Measurements from ENCODE around the gene TM7SF2. TPM values are rescaled to one million over a fixed set of nuclear protein-coding genes. Genes with fewer than 3 reads are reported as not detected.

TM7SF2 gene
- total and polyA plus RNA-seq, 2 of the 13 experiments (the other 11 are each of a cell fraction or from before 2014, with no cell fraction given): 56.0 to 66.9 TPM

GRCh38 chr11:65134240-65134951 is 22.7 kb downstream of the TM7SF2 start, which contains the start of gene SYVN1 (continued):
- TF ChIP-seq ZNF34 (CRISPR knock-in tag; IDR thresholded peaks at IDR 0.05; ENCODE audit: borderline replicate concordance) (no peak), PRPF4 (IDR thresholded peaks at IDR 0.05; ENCODE audit: low read depth, low read length, poor library complexity, severe bottlenecking) (no peak), ARNT2 (CRISPR knock-in tag; IDR thresholded peaks at IDR 0.05; ENCODE audit: low read depth) (peak; percentile 61; the same call in 1 of the 2 replicates), MIER2 (CRISPR knock-in tag; IDR thresholded peaks at IDR 0.05) (0 out of 2 replicates have a peak, but pooled peaks have one; percentile 54), HCFC1 (IDR thresholded peaks at IDR 0.05; ENCODE audit: low read depth, low read length) (peak; percentile 26; the same call in 1 of the 2 replicates), RAD51 (IDR thresholded peaks at IDR 0.05; ENCODE audit: borderline replicate concordance) (no peak), ZNF629 (CRISPR knock-in tag; conservative IDR thresholded peaks at IDR 0.05) (0 out of 2 replicates have a peak, but pooled peaks have one; percentile 16), ZNF160 (CRISPR knock-in tag; IDR thresholded peaks at IDR 0.05) (peak; percentile 67; the same call in 1 of the 2 replicates), ZSCAN20 (CRISPR knock-in tag; IDR thresholded peaks at IDR 0.05; ENCODE audit: borderline replicate concordance) (no peak), ZNF558 (CRISPR knock-in tag; IDR thresholded peaks at IDR 0.05; ENCODE audit: borderline replicate concordance) (no peak), ZEB1 (IDR thresholded peaks at IDR 0.05; ENCODE audit: insufficient replicate concordance, low read depth) (no peak), ATF1 (CRISPR knock-in tag; IDR thresholded peaks at IDR 0.05) (peak; percentile 73), MIER3 (CRISPR knock-in tag; IDR thresholded peaks at IDR 0.05; ENCODE audit: borderline replicate concordance) (peak; percentile 16; the same call in 1 of the 2 replicates), HNF4G (IDR thresholded peaks at IDR 0.05; ENCODE audit: borderline replicate concordance, low read depth, low read length) (no peak), HNF4G (CRISPR knock-in tag; IDR thresholded peaks at IDR 0.05; ENCODE audit: borderline replicate concordance, low read depth) (0 out of 2 replicates have a peak, but pooled peaks have one; percentile 17), EP300 (IDR thresholded peaks at IDR 0.05; ENCODE audit: low read depth in 2 of 2, low read length in 2 of 2) (peak in 1 of 2 experiments; percentile 58; a peak in 2 of 4 replicates), EP300 (CRISPR knock-in tag; IDR thresholded peaks at IDR 0.05; ENCODE audit: borderline replicate concordance) (peak; percentile 34; the same call in 1 of the 2 replicates), RXRB (CRISPR knock-in tag; IDR thresholded peaks at IDR 0.05; ENCODE audit: borderline replicate concordance) (no peak; the same call in 1 of the 2 replicates), PRDM15 (CRISPR knock-in tag; IDR thresholded peaks at IDR 0.05) (peak; percentile 25; the same call in 1 of the 2 replicates), ZFAT (CRISPR knock-in tag; conservative IDR thresholded peaks at IDR 0.05) (no peak), TP53 (CRISPR knock-in tag; conservative IDR thresholded peaks at IDR 0.05) (no peak), ZNF746 (CRISPR knock-in tag; IDR thresholded peaks at IDR 0.05) (no peak), MXD4 (CRISPR knock-in tag; IDR thresholded peaks at IDR 0.05) (peak; percentile 75; the same call in 1 of the 2 replicates), BCL3 (CRISPR knock-in tag; IDR thresholded peaks at IDR 0.05) (peak; percentile 79), MYNN (CRISPR knock-in tag; IDR thresholded peaks at IDR 0.05; ENCODE audit: low read depth) (no peak), SRY (CRISPR knock-in tag; IDR thresholded peaks at IDR 0.05) (0 out of 2 replicates have a peak, but pooled peaks have one; percentile 20), POGZ (CRISPR knock-in tag; IDR thresholded peaks at IDR 0.05) (peak; percentile 67; the same call in 1 of the 2 replicates)

Data from HepG2 (cell line).